Activated CD4-positive, alpha-beta memory T cell treated with anti-CD3 and anti-CD28 coated beads for 36 hours (primary cell): Measurements from ENCODE around the gene CLEC20A. TPM values are rescaled to one million over a fixed set of nuclear protein-coding genes. Genes with fewer than 3 reads are reported as not detected.

Source experiments
- CTCF ChIA-PET: fragments of 350-600 bp; sonication (Branson Sonifier 250); formaldehyde crosslinking; loops from one replicate; lab custom pipeline; 2021; ENCODE audit warnings: antibody characterized with exemption, inconsistent platforms; lab: Charles Lee
- POLR2A ChIA-PET: fragments of 350-600 bp; sonication (Branson Sonifier 250); formaldehyde crosslinking; loops from one replicate; lab custom pipeline; 2021; ENCODE audit warnings: antibody characterized with exemption; lab: Charles Lee
- DNase-seq: peaks from one replicate; pipeline ENCODE4 v3.0.0-alpha.2; 2020
- H3K27ac Mint-ChIP-seq: one replicate; pipeline ENCODE4 v1.8.0; 2021; ENCODE audit warnings: mixed read lengths
- H3K27me3 Mint-ChIP-seq: one replicate; pipeline ENCODE4 v1.8.0; 2021; ENCODE audit warnings: mixed read lengths
- H3K36me3 Mint-ChIP-seq: one replicate; pipeline ENCODE4 v1.8.0; 2021; ENCODE audit warnings: mixed read lengths
- H3K4me1 Mint-ChIP-seq: one replicate; pipeline ENCODE4 v1.8.0; 2021; ENCODE audit warnings: low read depth, mixed read lengths
- H3K4me3 Mint-ChIP-seq: one replicate; pipeline ENCODE4 v1.8.0; 2021; ENCODE audit warnings: mild to moderate bottlenecking, mixed read lengths
- H3K9me3 Mint-ChIP-seq: one replicate; pipeline ENCODE4 v1.8.0; 2021; ENCODE audit warnings: mixed read lengths
- intact Hi-C: fragments of 100-400 bp; cut with micrococcal nuclease; formaldehyde crosslinking; loops from one replicate; pipeline ENCODE4 v1.15.1; 2023
- total RNA-seq, 2 experiments: library from RNA; stranded (reverse); gene quantifications; one replicate each; pipeline ENCODE4 v1.2.3, GENCODE V29; 2021

CLEC20A gene
- total RNA-seq, 2 experiments from 2014 or later = not detected

GRCh38 chr1:178485541-178485981, 11.2 kb downstream of the CLEC20A start:
- ChIA-PET POLR2A (no interaction called here), CTCF (no interaction called here)
- Mint-ChIP-seq H3K4me1 (no peaks in the 10 kb centered on the region), H3K27me3 (peaks cover 23% of the 10 kb centered on the region), H3K9me3 (no peaks in the 10 kb centered on the region), H3K27ac (no peak overlapping the region), H3K36me3 (no peaks in the 10 kb centered on the region), H3K4me3 (no peak overlapping the region)
- intact Hi-C loops = no loop called here
- no peak for DNase-seq

- ChIA-PET POLR2A (no interaction called here), CTCF (no interaction called here)
- no peak for DNase-seq
- H3K9me3 Mint-ChIP-seq = no peaks in the 10 kb centered on the region
- H3K4me1 Mint-ChIP-seq = no peaks in the 10 kb centered on the region
- H3K4me3 Mint-ChIP-seq = no peak overlapping the region
- intact Hi-C loops = no loop called here
- H3K36me3 Mint-ChIP-seq = no peaks in the 10 kb centered on the region
- H3K27me3 Mint-ChIP-seq = peaks cover 24% of the 10 kb centered on the region
- H3K27ac Mint-ChIP-seq = no peak overlapping the region
Observed at GRCh38 chr1:178484698-178485225, 12.0 kb downstream of the CLEC20A start.

GRCh38 chr1:178483251-178483957, 13.4 kb downstream of the CLEC20A start:
- Mint-ChIP-seq H3K27me3 (peaks cover 25% of the 10 kb centered on the region), H3K4me1 (no peaks in the 10 kb centered on the region), H3K27ac (no peak overlapping the region), H3K9me3 (no peaks in the 10 kb centered on the region), H3K36me3 (no peaks in the 10 kb centered on the region), H3K4me3 (no peak overlapping the region)
- POLR2A ChIA-PET = no interaction called here
- CTCF ChIA-PET = no interaction called here
- no peak for DNase-seq
- intact Hi-C loops = no loop called here

GRCh38 chr1:178477841-178478240, 18.9 kb downstream of the CLEC20A start:
- Mint-ChIP-seq H3K27me3 (peaks cover 12% of the 10 kb centered on the region), H3K27ac (no peak overlapping the region), H3K4me1 (no peaks in the 10 kb centered on the region), H3K36me3 (no peaks in the 10 kb centered on the region), H3K4me3 (no peak overlapping the region), H3K9me3 (no peaks in the 10 kb centered on the region)
- ChIA-PET CTCF (no interaction called here), POLR2A (no interaction called here)
- DNase-seq = no peak
- intact Hi-C loops = no loop called here

- no peaks in the 10 kb centered on the region for H3K9me3 Mint-ChIP-seq
- no peak for DNase-seq
- no peaks in the 10 kb centered on the region for H3K4me1 Mint-ChIP-seq
- H3K27ac Mint-ChIP-seq = no peak overlapping the region
- CTCF ChIA-PET = no interaction called here
- intact Hi-C loops = no loop called here
- no peak overlapping the region for H3K4me3 Mint-ChIP-seq
- H3K36me3 Mint-ChIP-seq = no peaks in the 10 kb centered on the region
- peaks cover 16% of the 10 kb centered on the region for H3K27me3 Mint-ChIP-seq
- POLR2A ChIA-PET = no interaction called here
Observed at GRCh38 chr1:178477373-178477772, 19.4 kb downstream of the CLEC20A start.

- DNase-seq = no peak
- no peak overlapping the region for H3K27ac Mint-ChIP-seq
- H3K4me3 Mint-ChIP-seq = no peak overlapping the region
- no peaks in the 10 kb centered on the region for H3K4me1 Mint-ChIP-seq
- H3K36me3 Mint-ChIP-seq = no peaks in the 10 kb centered on the region
- H3K9me3 Mint-ChIP-seq = no peaks in the 10 kb centered on the region
- peaks cover 11% of the 10 kb centered on the region for H3K27me3 Mint-ChIP-seq
- POLR2A ChIA-PET = no interaction called here
- intact Hi-C loops = no loop called here
- CTCF ChIA-PET = no interaction called here
Observed at GRCh38 chr1:178472531-178472930, 24.2 kb downstream of the CLEC20A start.

GRCh38 chr1:178470411-178470960, 26.3 kb downstream of the CLEC20A start:
- Mint-ChIP-seq H3K4me3 (no peak overlapping the region), H3K27me3 (peaks cover 11% of the 10 kb centered on the region), H3K27ac (no peak overlapping the region), H3K9me3 (no peaks in the 10 kb centered on the region), H3K36me3 (no peaks in the 10 kb centered on the region), H3K4me1 (no peaks in the 10 kb centered on the region)
- POLR2A ChIA-PET = no interaction called here
- intact Hi-C loops = no loop called here
- CTCF ChIA-PET = no interaction called here
- DNase-seq = no peak

- POLR2A ChIA-PET = no interaction called here
- Mint-ChIP-seq H3K4me3 (no peak overlapping the region), H3K4me1 (no peaks in the 10 kb centered on the region), H3K27ac (no peak overlapping the region), H3K27me3 (peaks cover 4% of the 10 kb centered on the region), H3K36me3 (no peaks in the 10 kb centered on the region), H3K9me3 (no peaks in the 10 kb centered on the region)
- CTCF ChIA-PET = no interaction called here
- no peak for DNase-seq
- intact Hi-C loops = no loop called here
Observed at GRCh38 chr1:178467837-178468236, 28.9 kb downstream of the CLEC20A start.

GRCh38 chr1:178465011-178465410, 31.8 kb downstream of the CLEC20A start:
- CTCF ChIA-PET = no interaction called here
- DNase-seq = no peak
- intact Hi-C loops = no loop called here
- POLR2A ChIA-PET = no interaction called here
- H3K36me3 Mint-ChIP-seq = no peaks in the 10 kb centered on the region
- H3K27ac Mint-ChIP-seq = no peak overlapping the region
- no peaks in the 10 kb centered on the region for H3K4me1 Mint-ChIP-seq
- H3K4me3 Mint-ChIP-seq = no peak overlapping the region
- H3K27me3 Mint-ChIP-seq = no peaks in the 10 kb centered on the region
- no peaks in the 10 kb centered on the region for H3K9me3 Mint-ChIP-seq

- H3K27ac Mint-ChIP-seq = no peak overlapping the region
- DNase-seq = no peak
- no peak overlapping the region for H3K4me3 Mint-ChIP-seq
- no peaks in the 10 kb centered on the region for H3K9me3 Mint-ChIP-seq
- no peaks in the 10 kb centered on the region for H3K36me3 Mint-ChIP-seq
- ChIA-PET POLR2A (no interaction called here), CTCF (no interaction called here)
- H3K4me1 Mint-ChIP-seq = no peaks in the 10 kb centered on the region
- intact Hi-C loops = no loop called here
- H3K27me3 Mint-ChIP-seq = no peaks in the 10 kb centered on the region
Observed at GRCh38 chr1:178464566-178464965, 32.2 kb downstream of the CLEC20A start.

- H3K4me1 Mint-ChIP-seq = no peaks in the 10 kb centered on the region
- H3K27ac Mint-ChIP-seq = no peak overlapping the region
- DNase-seq = no peak
- ChIA-PET POLR2A (no interaction called here), CTCF (no interaction called here)
- H3K9me3 Mint-ChIP-seq = no peaks in the 10 kb centered on the region
- no peaks in the 10 kb centered on the region for H3K36me3 Mint-ChIP-seq
- no peak overlapping the region for H3K4me3 Mint-ChIP-seq
- H3K27me3 Mint-ChIP-seq = no peaks in the 10 kb centered on the region
- intact Hi-C loops = no loop called here
Observed at GRCh38 chr1:178464141-178464540, 32.6 kb downstream of the CLEC20A start.

- Mint-ChIP-seq H3K4me3 (no peak overlapping the region), H3K9me3 (no peaks in the 10 kb centered on the region), H3K27ac (no peak overlapping the region), H3K4me1 (no peaks in the 10 kb centered on the region), H3K36me3 (no peaks in the 10 kb centered on the region), H3K27me3 (no peaks in the 10 kb centered on the region)
- CTCF ChIA-PET = no interaction called here
- intact Hi-C loops = no loop called here
- DNase-seq = no peak
- POLR2A ChIA-PET = no interaction called here
Observed at GRCh38 chr1:178461701-178462100, 35.1 kb downstream of the CLEC20A start.

GRCh38 chr1:178461104-178461503, 35.7 kb downstream of the CLEC20A start:
- H3K4me3 Mint-ChIP-seq = no peak overlapping the region
- intact Hi-C loops = no loop called here
- H3K27me3 Mint-ChIP-seq = no peaks in the 10 kb centered on the region
- H3K4me1 Mint-ChIP-seq = no peaks in the 10 kb centered on the region
- no peaks in the 10 kb centered on the region for H3K9me3 Mint-ChIP-seq
- ChIA-PET CTCF (no interaction called here), POLR2A (no interaction called here)
- no peak for DNase-seq
- H3K27ac Mint-ChIP-seq = no peak overlapping the region
- no peaks in the 10 kb centered on the region for H3K36me3 Mint-ChIP-seq
